Muscle of arm (tissue), 12 donors: Measurements from ENCODE around the gene KRT6A. TPM values are rescaled to one million over a fixed set of nuclear protein-coding genes. Genes with fewer than 3 reads are reported as not detected.
"Not testable (repeated sequence)": the region's sequence is repeated elsewhere in the genome, so short reads cannot be mapped to it uniquely, and the experiment has no call there.

Experiments
- DNase-seq: peaks from one replicate; pipeline ENCODE4 v3.0.0-alpha.2; 2013
- polyA plus RNA-seq, 12 donors: library from polyadenylated mRNA; unstranded; fragments of 120-200 nt; gene quantifications; one replicate each; pipeline ENCODE4 v1.2.1, GENCODE V29; 2013; ENCODE audit not compliant: insufficient read length in 12 of 12

Gene KRT6A
- polyA plus RNA-seq, 12 donors, result 0.05 to 120 (median 5.8) TPM; not detected in 6

- no peak for DNase-seq
Measured at GRCh38 chr12:52464897-52465296, 28.2 kb downstream of the KRT6A start.

GRCh38 chr12:52461693-52462092 is 31.4 kb downstream of the KRT6A start:
- DNase-seq, result no peak

GRCh38 chr12:52458861-52459260 is 34.2 kb downstream of the KRT6A start:
- DNase-seq, result no peak

- DNase-seq, result no peak
Measured at GRCh38 chr12:52455821-52456220, 37.2 kb downstream of the KRT6A start.

- DNase-seq, result no peak
Measured at GRCh38 chr12:52454411-52455201, 38.5 kb downstream of the KRT6A start.

GRCh38 chr12:52452101-52452500 is 41.0 kb downstream of the KRT6A start, which contains the start of gene KRT6B:
KRT6B (minus strand) TSS chr12:52452146; CDS start chr12:52452078, 68 bp downstream.
- DNase-seq, result no peak

- DNase-seq, result no peak
Measured at GRCh38 chr12:52448228-52448627, 44.8 kb downstream of the KRT6A start.

GRCh38 chr12:52447196-52447595 is 45.9 kb downstream of the KRT6A start:
- DNase-seq, result not testable (repeated sequence)

GRCh38 chr12:52446367-52447045 is 46.6 kb downstream of the KRT6A start:
- DNase-seq, result no peak

GRCh38 chr12:52445876-52446275 is 47.2 kb downstream of the KRT6A start:
- DNase-seq, result no peak

GRCh38 chr12:52444647-52445595 is 48.1 kb downstream of the KRT6A start:
- DNase-seq, result no peak

- DNase-seq, result no peak
Measured at GRCh38 chr12:52443966-52444365, 49.1 kb downstream of the KRT6A start.

GRCh38 chr12:52442600-52443061 is 50.4 kb downstream of the KRT6A start:
- no peak for DNase-seq

- DNase-seq, result no peak
Measured at GRCh38 chr12:52441320-52441911, 51.6 kb downstream of the KRT6A start.

GRCh38 chr12:52440821-52441319 is 52.2 kb downstream of the KRT6A start:
- no peak for DNase-seq

GRCh38 chr12:52439845-52440244 is 53.2 kb downstream of the KRT6A start:
- no peak for DNase-seq

GRCh38 chr12:52439420-52439819 is 53.6 kb downstream of the KRT6A start:
- no peak for DNase-seq

GRCh38 chr12:52438305-52439301 is 54.5 kb downstream of the KRT6A start:
- no peak for DNase-seq

GRCh38 chr12:52437508-52437907 is 55.5 kb downstream of the KRT6A start:
- no peak for DNase-seq
